ENCODE measurements around the gene FAT1.

The FAT1 gene

DNA sequence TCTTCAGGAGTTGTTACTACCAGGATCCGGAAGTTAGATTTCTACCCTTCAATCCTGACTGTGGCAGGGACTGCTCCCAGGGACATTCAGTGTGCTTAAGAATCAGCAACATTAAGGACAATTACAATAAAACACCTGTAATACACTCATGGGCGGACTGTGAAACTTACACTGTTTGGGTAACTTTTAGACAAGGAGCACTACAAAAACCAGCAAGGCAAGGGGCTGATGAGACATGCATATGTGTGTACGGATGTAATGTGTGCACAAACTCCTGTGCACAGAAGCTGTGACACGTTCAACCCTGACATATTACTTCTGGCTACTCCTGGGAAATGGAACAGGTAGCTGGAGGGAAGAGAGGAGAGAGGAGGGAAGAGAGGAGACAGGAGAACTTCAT lies 75.8 kb downstream of the FAT1 start:
- no peak for DNase-seq

GRCh38 chr4:186644737-186645261 lies 78.9 kb downstream of the FAT1 start:
- no peak for DNase-seq

DNA sequence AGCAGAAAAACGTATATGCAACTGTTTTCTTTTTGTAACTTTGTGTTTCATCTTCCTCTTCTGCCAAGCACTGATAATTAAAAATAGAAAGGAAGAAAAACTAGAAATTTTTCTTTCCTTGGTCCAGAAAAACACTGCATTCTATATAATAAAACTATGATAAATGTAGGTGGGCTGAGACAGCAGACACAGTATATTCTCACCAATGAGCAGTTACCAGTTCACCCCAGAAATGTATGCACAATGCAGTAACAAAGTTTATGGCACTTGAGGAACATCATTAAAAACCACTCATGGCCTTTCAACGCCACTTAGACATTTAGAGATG lies 79.4 kb downstream of the FAT1 start:
- DNase-seq: no peak

- no peak for DNase-seq
These were observed 80.0 kb downstream of the FAT1 start for GRCh38 chr4:186643501-186644310.

DNA sequence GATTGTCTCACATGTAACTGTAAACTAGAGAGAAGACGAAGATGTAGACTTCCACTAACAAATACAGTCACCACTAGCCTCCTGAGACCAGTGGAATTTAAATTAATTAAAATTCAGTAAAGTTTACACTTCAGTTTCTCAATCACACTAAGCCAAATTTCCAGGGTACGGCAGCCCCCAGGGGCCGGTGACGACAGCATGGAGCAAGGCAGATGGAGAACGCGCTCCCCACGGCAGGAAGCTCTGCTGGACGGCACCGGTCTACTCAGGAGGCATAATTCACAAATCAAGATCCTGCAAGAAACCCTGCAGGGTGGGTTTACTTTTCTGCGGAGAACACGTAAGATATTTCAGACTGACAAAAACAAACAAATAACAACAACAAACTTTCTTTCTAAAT lies 80.7 kb downstream of the FAT1 start:
- no peak for DNase-seq

DNA sequence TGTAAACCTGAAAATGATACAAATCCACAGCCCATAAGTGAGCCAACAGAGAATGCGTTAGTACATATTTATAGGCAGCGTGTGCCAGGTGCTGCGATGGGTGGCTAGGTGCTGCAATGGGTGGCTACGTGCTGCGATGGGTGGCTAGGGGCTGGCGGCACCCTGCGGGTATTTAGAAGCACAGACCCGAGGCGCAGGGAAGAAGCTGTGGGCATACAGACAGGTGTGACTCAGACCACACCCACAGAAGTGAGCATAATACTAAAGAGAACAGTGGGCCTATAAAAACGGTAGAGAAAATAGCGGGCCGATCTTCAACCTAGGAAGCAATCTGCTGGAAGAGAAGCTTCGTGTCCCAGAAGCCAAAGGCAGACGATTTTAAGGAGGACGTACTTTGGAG lies 81.1 kb downstream of the FAT1 start:
- no peak for DNase-seq

- DNase-seq: no peak
These were observed 89.0 kb downstream of the FAT1 start for GRCh38 chr4:186634591-186635128.

DNA sequence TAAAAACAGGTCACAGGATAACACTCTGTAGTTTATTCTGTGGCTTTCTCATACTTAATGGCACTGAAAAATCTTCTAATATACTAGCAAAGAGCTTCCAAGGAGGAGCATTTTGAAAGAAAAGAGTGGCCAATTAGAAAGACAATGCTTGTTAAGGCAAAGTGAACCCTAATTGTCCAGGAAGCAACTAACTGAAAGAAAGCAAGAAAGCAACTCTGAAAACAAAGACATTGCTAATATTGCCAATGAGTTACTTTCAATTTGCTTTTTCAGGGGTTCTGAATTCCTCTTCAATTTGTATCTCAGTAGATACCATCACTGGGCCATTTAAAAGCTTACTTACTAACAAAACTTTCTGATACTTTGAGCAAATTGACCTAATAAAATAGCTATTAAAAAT lies 89.8 kb downstream of the FAT1 start:
- no peak for DNase-seq

DNA sequence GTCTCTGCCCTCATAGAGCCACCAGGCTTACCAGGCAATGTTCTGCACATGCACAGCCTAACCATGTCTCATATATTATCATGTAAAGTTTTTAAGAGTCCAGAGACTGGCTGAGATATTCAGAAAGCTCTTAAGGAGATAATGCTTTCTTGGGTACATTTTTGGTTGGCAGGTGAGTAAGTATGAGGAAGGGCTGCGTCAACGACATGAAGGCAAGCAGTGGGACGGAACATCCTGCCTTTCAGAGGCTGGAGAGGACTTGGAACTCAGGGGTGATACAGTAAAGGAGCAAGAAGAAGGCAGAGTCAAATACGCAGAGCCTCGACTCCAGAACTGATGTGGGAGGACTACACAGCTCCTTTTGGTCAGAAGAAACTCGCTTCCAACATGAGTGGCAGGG lies 93.5 kb downstream of the FAT1 start:
- no peak for DNase-seq

- DNase-seq: no peak
These were observed 95.5 kb downstream of the FAT1 start for GRCh38 chr4:186628058-186628711.

- no peak for DNase-seq
These were observed 96.3 kb downstream of the FAT1 start for GRCh38 chr4:186627226-186627865.

- DNase-seq: no peak
These were observed 98.7 kb downstream of the FAT1 start for GRCh38 chr4:186624951-186625350.

GRCh38 chr4:186623546-186623945 lies 100.1 kb downstream of the FAT1 start:
- no peak for DNase-seq

DNA sequence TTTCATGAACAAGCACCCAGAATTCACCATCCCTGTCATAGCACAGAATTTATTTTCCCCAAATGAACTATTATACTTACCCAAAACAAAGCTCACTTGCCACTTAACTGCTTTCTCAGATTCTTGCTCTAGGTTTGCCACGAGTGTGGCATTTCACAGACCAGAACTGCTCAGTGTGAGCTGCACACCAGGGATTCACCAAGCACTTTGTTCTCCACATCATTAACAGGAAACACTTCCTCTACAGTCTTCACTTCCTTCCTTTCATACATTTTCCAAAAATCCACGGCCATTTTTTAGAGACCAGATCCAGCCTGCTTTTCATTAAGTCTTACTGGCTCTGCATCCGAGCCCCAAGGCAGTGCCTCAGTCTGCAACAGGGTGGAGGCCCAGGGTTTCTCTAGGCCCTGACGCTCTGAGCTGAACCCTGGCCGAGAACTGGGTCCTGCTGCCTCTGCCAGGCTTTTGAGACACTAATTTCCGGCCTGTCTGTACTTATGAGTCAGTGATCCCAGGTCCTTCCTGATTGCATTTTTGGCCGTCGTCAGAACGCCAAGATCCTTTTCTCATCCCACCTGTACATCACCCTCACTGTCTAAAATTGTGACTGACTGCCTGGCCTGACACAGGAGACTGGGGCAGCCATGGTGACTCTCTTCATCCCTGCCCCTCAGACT lies 100.7 kb downstream of the FAT1 start:
- no peak for DNase-seq

- DNase-seq: no peak
These were observed 101.6 kb downstream of the FAT1 start for GRCh38 chr4:186621959-186622553.

DNA sequence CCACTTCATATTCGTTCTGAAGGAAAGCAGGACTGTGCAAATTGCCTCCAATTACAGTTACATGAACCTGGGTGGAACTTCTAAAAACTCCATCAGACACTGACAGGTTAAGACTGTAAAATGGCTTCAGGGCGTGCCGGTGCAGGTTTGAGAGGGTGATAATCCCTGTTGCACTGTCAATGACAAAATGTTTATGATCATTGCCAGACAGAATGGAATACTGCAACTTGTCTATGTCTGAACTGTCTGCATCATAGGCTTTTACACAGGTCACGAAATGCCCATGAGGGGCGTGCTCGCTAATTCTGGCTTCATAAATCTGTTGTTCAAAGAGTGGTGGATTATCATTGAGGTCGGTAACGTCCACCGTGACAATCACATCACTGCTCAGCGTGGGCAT lies 104.6 kb downstream of the FAT1 start:
- DNase-seq: no peak

GRCh38 chr4:186617921-186618320 lies 105.7 kb downstream of the FAT1 start:
- DNase-seq: no peak

GRCh38 chr4:186607490-186607889 lies 116.2 kb downstream of the FAT1 start:
- DNase-seq: no peak

GRCh38 chr4:186606591-186606992 lies 117.1 kb downstream of the FAT1 start:
- no peak for DNase-seq

DNA sequence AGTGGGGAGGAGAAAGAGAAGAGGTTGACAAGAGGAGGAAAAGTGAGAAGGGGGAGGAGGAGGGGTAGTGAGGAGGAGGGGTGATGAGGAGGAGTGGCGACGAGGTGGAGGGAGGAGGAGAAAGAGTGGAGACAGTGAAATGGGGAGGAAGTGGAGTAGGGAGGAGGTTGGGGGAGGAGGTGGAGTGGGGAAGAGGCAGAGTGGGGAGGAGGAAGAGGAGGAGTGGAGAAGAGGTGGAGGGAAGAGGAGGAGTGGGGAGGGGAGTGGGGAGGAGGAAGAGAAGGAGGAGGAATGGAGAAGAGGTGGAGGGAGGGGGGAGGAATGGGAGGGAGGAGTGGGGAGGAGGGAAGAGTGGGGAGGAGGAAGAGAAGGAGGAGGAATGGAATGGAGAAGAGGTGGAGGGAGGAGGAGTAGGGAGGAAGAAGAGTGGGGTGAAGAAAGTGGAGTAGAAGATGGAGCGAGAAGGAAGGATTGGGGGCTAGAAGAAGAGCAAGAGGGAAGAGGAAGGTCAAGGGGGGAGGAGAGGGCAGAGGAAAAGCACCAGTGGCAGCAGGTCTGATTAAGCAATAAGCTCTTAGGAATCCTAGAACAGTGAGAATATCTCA lies 118.3 kb downstream of the FAT1 start:
- no peak for DNase-seq

GRCh38 chr4:186604124-186604807 lies 119.4 kb downstream of the FAT1 start:
- DNase-seq: no peak

DNA sequence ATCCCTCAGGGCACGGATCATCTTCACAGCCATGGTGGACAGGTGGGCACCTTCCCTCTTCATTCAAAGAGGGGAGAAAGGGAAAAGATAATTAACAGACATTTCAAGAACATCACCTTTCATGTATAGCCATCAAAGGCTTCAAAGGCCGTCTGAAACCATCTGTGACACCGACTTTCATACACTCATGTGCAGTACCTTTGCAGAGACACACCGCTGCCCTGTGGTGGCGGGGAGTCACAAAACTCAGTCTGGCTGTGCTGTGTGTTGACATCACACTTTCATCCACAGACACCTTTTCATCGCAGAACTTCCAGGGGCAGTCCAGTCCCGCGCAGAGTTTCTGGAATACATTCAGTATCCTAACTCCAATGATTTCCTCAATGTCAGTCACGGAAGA lies 120.7 kb downstream of the FAT1 start:
- DNase-seq: no peak

Data from KG1 (cell line).